ENCODE measurements around the gene GFM1.

The GFM1 gene

GRCh38 chr3:158668506-158668905 is 24.2 kb downstream of the GFM1 start:
- H3K36me3 ChIP-seq (ENCODE audit: low read length) = peaks cover 37% of the 10 kb centered on the region; the same call in 1 of the 2 replicates
- no peaks in the 10 kb centered on the region for H3K9me3 ChIP-seq (ENCODE audit: insufficient read depth, low read length)
- H3K4me3 ChIP-seq (ENCODE audit: insufficient read depth, low read length, poor library complexity, severe bottlenecking) = no peak overlapping the region
- H4K20me1 ChIP-seq (ENCODE audit: low read depth, low read length) = no peaks in the 10 kb centered on the region
- H2AFZ ChIP-seq (ENCODE audit: low read depth, low read length, severe bottlenecking) = no peak overlapping the region
- no peak overlapping the region for H3K27ac ChIP-seq (ENCODE audit: low read depth, low read length)
- no peaks in the 10 kb centered on the region for H3K27me3 ChIP-seq (ENCODE audit: low read length)
- TF ChIP-seq CTCF (IDR thresholded peaks at IDR 0.05; ENCODE audit: insufficient read depth, low read length, poor library complexity, severe bottlenecking) = no peak
- TF ChIP-seq EZH2phosphoT487 (conservative IDR thresholded peaks at IDR 0.05; ENCODE audit: low read length) = no peak
- no peak overlapping the region for H3K9ac ChIP-seq (ENCODE audit: low read length)
- H3K79me2 ChIP-seq (ENCODE audit: insufficient read depth, low read length) = peaks cover 9% of the 10 kb centered on the region; the same call in 1 of the 2 replicates
- no peak overlapping the region for H3K4me2 ChIP-seq (ENCODE audit: low read depth, low read length, poor library complexity, severe bottlenecking)
- H3K9me2 ChIP-seq (replicated peaks; ENCODE audit: insufficient read depth, low read length) = no peaks in the 10 kb centered on the region
- peaks cover 6% of the 10 kb centered on the region for H3F3A ChIP-seq (ENCODE audit: insufficient read depth)

- Histone ChIP-seq H3K9ac (ENCODE audit: low read length) (peak overlapping the region; percentile 70), H3K27me3 (ENCODE audit: low read length) (no peaks in the 10 kb centered on the region), H3K4me3 (ENCODE audit: insufficient read depth, low read length, poor library complexity, severe bottlenecking) (peak overlapping the region; percentile 69), H4K20me1 (ENCODE audit: low read depth, low read length) (no peaks in the 10 kb centered on the region), H3K9me3 (ENCODE audit: insufficient read depth, low read length) (no peaks in the 10 kb centered on the region), H2AFZ (ENCODE audit: low read depth, low read length, severe bottlenecking) (peak overlapping the region; percentile 38), H3K9me2 (replicated peaks; ENCODE audit: insufficient read depth, low read length) (no peaks in the 10 kb centered on the region), H3K4me2 (ENCODE audit: low read depth, low read length, poor library complexity, severe bottlenecking) (peak overlapping the region; percentile 94), H3F3A (ENCODE audit: insufficient read depth) (peaks cover 6% of the 10 kb centered on the region), H3K79me2 (ENCODE audit: insufficient read depth, low read length) (peaks cover 9% of the 10 kb centered on the region; the same call in 1 of the 2 replicates), H3K27ac (ENCODE audit: low read depth, low read length) (peak overlapping the region; percentile 52), H3K36me3 (ENCODE audit: low read length) (peaks cover 20% of the 10 kb centered on the region; the same call in 1 of the 2 replicates)
- no peak for TF ChIP-seq CTCF (IDR thresholded peaks at IDR 0.05; ENCODE audit: insufficient read depth, low read length, poor library complexity, severe bottlenecking)
These were observed 27.5 kb downstream of the GFM1 start for GRCh38 chr3:158671821-158672214.

- TF ChIP-seq CTCF (IDR thresholded peaks at IDR 0.05; ENCODE audit: insufficient read depth, low read length, poor library complexity, severe bottlenecking) (peak; percentile 80), EZH2phosphoT487 (conservative IDR thresholded peaks at IDR 0.05; ENCODE audit: low read length) (no peak)
- H3K4me2 ChIP-seq (ENCODE audit: low read depth, low read length, poor library complexity, severe bottlenecking) = peak within 1 kb of the TSS; percentile 94
- H3K27me3 ChIP-seq (ENCODE audit: low read length) = no peaks in the 10 kb centered on the region
- H4K20me1 ChIP-seq (ENCODE audit: low read depth, low read length) = no peaks in the 10 kb centered on the region
- H3K9me3 ChIP-seq (ENCODE audit: insufficient read depth, low read length) = no peaks in the 10 kb centered on the region
- peaks cover 6% of the 10 kb centered on the region for H3F3A ChIP-seq (ENCODE audit: insufficient read depth)
- peak within 1 kb of the TSS; percentile 38 for H2AFZ ChIP-seq (ENCODE audit: low read depth, low read length, severe bottlenecking)
- peak within 1 kb of the TSS; percentile 69 for H3K4me3 ChIP-seq (ENCODE audit: insufficient read depth, low read length, poor library complexity, severe bottlenecking)
- peaks cover 20% of the 10 kb centered on the region; the same call in 1 of the 2 replicates for H3K36me3 ChIP-seq (ENCODE audit: low read length)
- H3K79me2 ChIP-seq (ENCODE audit: insufficient read depth, low read length) = peaks cover 9% of the 10 kb centered on the region; the same call in 1 of the 2 replicates
- H3K9me2 ChIP-seq (replicated peaks; ENCODE audit: insufficient read depth, low read length) = no peaks in the 10 kb centered on the region
- H3K27ac ChIP-seq (ENCODE audit: low read depth, low read length) = peak within 1 kb of the TSS; percentile 52
- peak within 1 kb of the TSS; percentile 70 for H3K9ac ChIP-seq (ENCODE audit: low read length)
These were observed 28.2 kb downstream of the GFM1 start, which contains the start of gene LXN for GRCh38 chr3:158672215-158673176. LXN (minus strand) TSS chr3:158672648; CDS start chr3:158672478, 170 bp downstream.
